Vagina (tissue), 2 donors: ENCODE data around the gene ATXN10.

Experiments used
- CTCF ChIP-seq, 3 experiments: fragments of 450-650 bp in 2 of 3; fragments of 200-600 bp in 1 of 3; sonication (generic) in 1 of 3; IDR thresholded peaks; one replicate each; pipeline ENCODE4 v1.5.1; 2017 to 2019; ENCODE audit warnings: antibody characterized with exemption in 3 of 3, mild to moderate bottlenecking in 2 of 3, moderate library complexity in 2 of 3
- POLR2A ChIP-seq, 2 donors: fragments of 450-650 bp; IDR thresholded peaks; one replicate each; pipeline ENCODE4 v1.6.1; 2017; ENCODE audit warnings: antibody characterized with exemption in 2 of 2, mild to moderate bottlenecking in 2 of 2, moderate library complexity in 2 of 2
- POLR2AphosphoS5 ChIP-seq, 2 donors: sonication (generic); formaldehyde crosslinking; IDR thresholded peaks; one replicate each; pipeline ENCODE4 v1.9.0; 2017; ENCODE audit warnings: antibody characterized with exemption in 2 of 2, mild to moderate bottlenecking in 2 of 2, low read depth in 1 of 2; ENCODE audit not compliant: insufficient read depth in 1 of 2

- TF ChIP-seq CTCF (IDR thresholded peaks at IDR 0.05) = no peak
- no peak for TF ChIP-seq POLR2A (IDR thresholded peaks at IDR 0.05)
- no peak for TF ChIP-seq POLR2AphosphoS5 (IDR thresholded peaks at IDR 0.05; ENCODE audit: insufficient read depth in 1 of 2, low read depth in 1 of 2)
Measured at GRCh38 chr22:45799291-45799690, 127.7 kb downstream of the ATXN10 start.
